ENCODE data around the gene ALS2CL. TPM values are rescaled to one million over a fixed set of nuclear protein-coding genes. Genes with fewer than 3 reads are reported as not detected.

ALS2CL gene
- total and polyA plus RNA-seq, 2 experiments from 2014 or later, result 2.0 to 3.1 TPM

DNA sequence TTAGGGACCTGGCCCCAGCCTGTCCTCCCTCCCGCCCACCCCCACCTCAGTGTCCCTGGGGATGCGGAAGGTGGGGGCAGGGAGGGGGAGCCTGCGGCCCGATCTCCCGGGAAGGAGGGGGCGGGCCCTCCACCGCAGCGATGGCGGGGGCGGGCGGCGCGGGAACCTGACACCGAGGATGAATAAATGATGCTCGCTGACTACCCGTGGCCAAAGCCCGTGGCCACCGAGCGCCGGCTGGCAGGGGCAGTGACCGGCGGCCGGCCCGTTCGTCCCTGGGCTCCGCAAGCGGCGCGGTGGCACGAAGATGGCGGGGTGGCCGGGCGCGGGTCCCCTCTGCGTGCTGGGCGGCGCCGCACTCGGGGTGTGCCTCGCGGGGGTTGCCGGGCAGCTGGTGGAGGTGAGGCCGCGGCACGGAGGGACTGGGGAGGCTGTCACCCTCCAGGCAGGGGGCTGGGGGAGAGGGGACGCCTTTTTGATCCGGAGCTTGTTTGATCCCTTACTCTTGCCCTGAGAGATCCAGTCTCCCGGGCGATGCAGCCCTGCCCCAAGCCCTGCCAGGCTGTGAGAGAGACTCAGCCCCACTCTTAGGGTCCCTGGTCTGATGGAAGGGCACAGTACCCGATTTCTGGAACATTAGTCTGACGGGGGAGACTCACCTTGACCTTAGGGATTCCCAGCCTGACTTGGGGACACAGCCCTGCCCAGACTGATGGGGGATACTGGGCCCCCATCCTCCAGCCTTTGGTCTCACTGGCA lies 7.9 kb upstream of the ALS2CL start, which contains the start of gene TMIE:
TMIE (plus strand) TSS at position 212 of the 759 bp plus-strand sequence; CDS start at position 308, 96 bp downstream.
- peak within 1 kb of the TSS; percentile 46 for H3K4me3 ChIP-seq
- H3K4me2 ChIP-seq (ENCODE audit: unreplicated experiment), result peak within 1 kb of the TSS; percentile 45
- no peaks in the 10 kb centered on the region for H3K79me2 ChIP-seq (ENCODE audit: insufficient read depth)
- no peak for TF ChIP-seq EZH2phosphoT487 (IDR thresholded peaks at IDR 0.05; ENCODE audit: insufficient read depth, low read depth)
- TF ChIP-seq EZH2 (IDR thresholded peaks at IDR 0.05; ENCODE audit: insufficient read depth, poor library complexity, severe bottlenecking), result no peak
- no peak within 1 kb of the TSS for H3K9ac ChIP-seq
- peak; percentile 47 for DNase-seq
- no peaks in the 10 kb centered on the region for H3K9me3 ChIP-seq (ENCODE audit: low read depth)
- H3K4me1 ChIP-seq (ENCODE audit: insufficient read depth), result no peaks in the 10 kb centered on the region; the same call in 1 of the 2 replicates
- H3K27me3 ChIP-seq (replicated peaks; ENCODE audit: insufficient read depth), result peaks cover 8% of the 10 kb centered on the region
- 7 to 18% methylated on average over 14 to 25 of the region's 51 CpGs for WGBS, 2 experiments (ENCODE audit: low coverage in 1 of 2, low lambda C conversion rate in 2 of 2, missing lambda C conversion rate in 2 of 2)
- no peaks in the 10 kb centered on the region for H4K20me1 ChIP-seq (ENCODE audit: insufficient read depth)
- in situ Hi-C loops (cut with MboI), result loop anchor here (25.0 kb wide), 1 partner anchor 661 kb away; no protein-coding TSS in a partner anchor
- H2AFZ ChIP-seq, result peak within 1 kb of the TSS; percentile 19; the same call in 1 of the 2 replicates
- H3K27ac ChIP-seq, result no peak within 1 kb of the TSS
- H3F3A ChIP-seq (ENCODE audit: insufficient read depth), result no peaks in the 10 kb centered on the region
- H3K36me3 ChIP-seq (ENCODE audit: low read depth), result no peaks in the 10 kb centered on the region
- H3K9me2 ChIP-seq (ENCODE audit: insufficient read depth), result no peaks in the 10 kb centered on the region

DNA sequence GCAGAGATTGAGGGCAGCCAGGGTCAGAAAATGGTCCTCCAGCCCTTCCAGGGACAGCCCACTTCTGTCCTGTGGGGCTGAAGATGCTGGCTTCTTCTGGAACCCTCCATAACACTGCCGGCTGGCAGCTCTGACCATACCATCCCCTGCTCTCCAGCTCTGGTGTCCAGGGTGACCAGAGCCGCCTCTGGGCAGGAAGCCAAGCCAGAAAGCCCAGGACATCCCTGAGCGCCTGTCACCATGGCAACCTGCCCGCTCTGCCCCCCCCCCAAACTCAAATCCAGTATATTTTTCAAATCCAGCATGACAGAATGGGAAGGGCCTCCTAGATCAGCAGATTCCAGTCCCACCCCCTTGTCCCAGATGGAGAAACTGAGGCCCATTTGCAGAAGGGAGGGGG lies 7.3 kb upstream of the ALS2CL start:
- H3K4me3 ChIP-seq, result no peak overlapping the region
- 25 to 45% methylated on average over 4 of the region's 4 CpGs for WGBS, 2 experiments (ENCODE audit: low coverage in 1 of 2, low lambda C conversion rate in 2 of 2, missing lambda C conversion rate in 2 of 2)
- peaks cover 8% of the 10 kb centered on the region for H3K27me3 ChIP-seq (replicated peaks; ENCODE audit: insufficient read depth)
- no peak for TF ChIP-seq EZH2 (IDR thresholded peaks at IDR 0.05; ENCODE audit: insufficient read depth, poor library complexity, severe bottlenecking)
- TF ChIP-seq EZH2phosphoT487 (IDR thresholded peaks at IDR 0.05; ENCODE audit: insufficient read depth, low read depth), result no peak
- no peaks in the 10 kb centered on the region; the same call in 1 of the 2 replicates for H3K4me1 ChIP-seq (ENCODE audit: insufficient read depth)
- no peaks in the 10 kb centered on the region for H4K20me1 ChIP-seq (ENCODE audit: insufficient read depth)
- H3K9ac ChIP-seq, result no peak overlapping the region
- no peak overlapping the region for H3K27ac ChIP-seq
- no peak for DNase-seq
- H3K36me3 ChIP-seq (ENCODE audit: low read depth), result no peaks in the 10 kb centered on the region
- H2AFZ ChIP-seq, result no peak overlapping the region
- H3F3A ChIP-seq (ENCODE audit: insufficient read depth), result no peaks in the 10 kb centered on the region
- in situ Hi-C loops (cut with MboI), result loop anchor here (25.0 kb wide), 1 partner anchor 662 kb away; no protein-coding TSS in a partner anchor
- H3K9me3 ChIP-seq (ENCODE audit: low read depth), result no peaks in the 10 kb centered on the region
- no peak overlapping the region for H3K4me2 ChIP-seq (ENCODE audit: unreplicated experiment)
- no peaks in the 10 kb centered on the region for H3K9me2 ChIP-seq (ENCODE audit: insufficient read depth)
- H3K79me2 ChIP-seq (ENCODE audit: insufficient read depth), result no peaks in the 10 kb centered on the region

DNA sequence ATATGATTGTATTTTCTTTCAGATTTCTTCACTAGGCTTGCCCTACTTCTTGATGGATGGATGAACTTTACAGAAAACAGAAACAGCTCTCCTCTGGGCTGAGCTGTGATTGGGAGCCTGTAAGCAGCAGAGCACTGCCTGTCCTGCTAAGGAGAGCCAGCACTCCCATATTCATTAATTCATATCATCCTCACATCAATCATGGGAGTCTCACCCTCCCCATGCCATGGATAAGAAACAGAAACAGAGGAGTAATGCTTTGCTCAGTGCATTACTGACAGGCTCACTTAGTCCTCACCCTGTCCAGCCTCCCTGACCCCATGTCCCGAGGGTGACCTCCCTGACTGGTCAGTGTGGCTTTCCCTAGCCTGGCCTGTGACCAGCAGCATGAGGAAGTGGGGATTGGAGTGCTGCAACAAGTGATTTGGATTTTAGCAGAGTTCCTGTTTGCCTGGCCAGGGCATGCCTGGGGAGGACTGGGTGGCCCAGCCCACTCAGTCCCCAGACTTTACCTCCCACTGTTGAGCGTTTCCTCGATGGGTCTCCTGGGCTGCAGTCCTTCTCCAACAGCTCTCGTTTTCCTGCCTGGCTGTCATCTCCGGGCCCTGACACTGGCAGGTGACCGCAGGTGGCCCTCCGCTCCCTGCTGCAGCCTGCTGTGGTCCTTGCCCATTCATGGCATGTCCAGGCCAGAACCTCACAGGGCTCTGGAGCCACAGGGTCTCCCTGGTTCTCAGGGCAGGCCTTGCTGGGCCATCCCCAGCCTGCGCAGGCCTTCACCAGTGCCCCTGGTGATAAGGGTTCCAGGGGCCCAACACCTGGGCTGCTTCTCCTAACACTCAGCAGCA lies 6.4 kb upstream of the ALS2CL start:
- H3K4me3 ChIP-seq, result no peak overlapping the region
- H3F3A ChIP-seq (ENCODE audit: insufficient read depth), result no peaks in the 10 kb centered on the region
- no peaks in the 10 kb centered on the region for H3K79me2 ChIP-seq (ENCODE audit: insufficient read depth)
- in situ Hi-C loops (cut with MboI), result loop anchor here (25.0 kb wide), 1 partner anchor 662 kb away; no protein-coding TSS in a partner anchor
- TF ChIP-seq EZH2 (IDR thresholded peaks at IDR 0.05; ENCODE audit: insufficient read depth, poor library complexity, severe bottlenecking) (no peak), EZH2phosphoT487 (IDR thresholded peaks at IDR 0.05; ENCODE audit: insufficient read depth, low read depth) (no peak)
- H2AFZ ChIP-seq, result no peak overlapping the region
- H3K9me3 ChIP-seq (ENCODE audit: low read depth), result no peaks in the 10 kb centered on the region
- H3K27me3 ChIP-seq (replicated peaks; ENCODE audit: insufficient read depth), result peaks cover 8% of the 10 kb centered on the region
- no peaks in the 10 kb centered on the region for H4K20me1 ChIP-seq (ENCODE audit: insufficient read depth)
- no peak overlapping the region for H3K27ac ChIP-seq
- no peaks in the 10 kb centered on the region for H3K9me2 ChIP-seq (ENCODE audit: insufficient read depth)
- 89 to 96% methylated on average over 8 of the region's 8 CpGs for WGBS, 2 experiments (ENCODE audit: low coverage in 1 of 2, low lambda C conversion rate in 2 of 2, missing lambda C conversion rate in 2 of 2)
- no peaks in the 10 kb centered on the region for H3K36me3 ChIP-seq (ENCODE audit: low read depth)
- no peaks in the 10 kb centered on the region; the same call in 1 of the 2 replicates for H3K4me1 ChIP-seq (ENCODE audit: insufficient read depth)
- DNase-seq, result no peak
- H3K4me2 ChIP-seq (ENCODE audit: unreplicated experiment), result no peak overlapping the region
- H3K9ac ChIP-seq, result no peak overlapping the region

All from GM23248 (cell line).